Ovary (tissue), 3 donors: Measurements from ENCODE around the gene KRTAP4-12.

Experiments used
- EP300 ChIP-seq: sonication (generic); formaldehyde crosslinking; IDR thresholded peaks from one replicate; pipeline ENCODE4 v1.6.1; 2017; ENCODE audit warnings: antibody characterized with exemption
- POLR2A ChIP-seq: fragments of 450-650 bp; IDR thresholded peaks from one replicate; pipeline ENCODE4 v1.6.1; 2017; ENCODE audit warnings: antibody characterized with exemption, mild to moderate bottlenecking, moderate library complexity
- TF ChIP-seq, protein P1 (sequence below), 3 donors: fragments of 450-650 bp in 2 of 3; fragments of 200-600 bp in 1 of 3; IDR thresholded peaks; one replicate each; pipeline versions ENCODE4 v1.5.1 to v1.8.0; 2016 to 2022; ENCODE audit warnings: antibody characterized with exemption in 3 of 3, mild to moderate bottlenecking in 1 of 3
- donor health status: DM: no; HTN: no; CAD: no.

DNA sequence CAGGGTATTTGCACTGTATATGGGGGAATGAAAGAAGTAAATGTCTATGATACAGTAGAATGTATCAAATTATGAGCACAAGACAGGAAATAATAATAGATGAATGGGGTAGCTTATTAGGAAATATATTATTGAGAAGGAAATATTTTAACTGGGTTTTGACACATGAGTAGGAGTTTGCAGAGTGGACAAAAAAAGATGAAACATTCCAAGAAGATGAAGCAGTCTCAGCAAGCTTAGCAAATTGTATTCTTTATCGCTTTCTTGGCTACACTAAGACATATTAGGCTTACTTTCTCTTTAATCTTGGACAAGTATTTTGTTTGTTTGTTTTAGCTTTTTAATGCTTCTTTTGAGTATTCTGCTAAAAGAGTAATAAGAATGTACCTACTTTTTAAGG is 20.1 kb downstream of the KRTAP4-12 start:
- TF ChIP-seq, protein P1, sequence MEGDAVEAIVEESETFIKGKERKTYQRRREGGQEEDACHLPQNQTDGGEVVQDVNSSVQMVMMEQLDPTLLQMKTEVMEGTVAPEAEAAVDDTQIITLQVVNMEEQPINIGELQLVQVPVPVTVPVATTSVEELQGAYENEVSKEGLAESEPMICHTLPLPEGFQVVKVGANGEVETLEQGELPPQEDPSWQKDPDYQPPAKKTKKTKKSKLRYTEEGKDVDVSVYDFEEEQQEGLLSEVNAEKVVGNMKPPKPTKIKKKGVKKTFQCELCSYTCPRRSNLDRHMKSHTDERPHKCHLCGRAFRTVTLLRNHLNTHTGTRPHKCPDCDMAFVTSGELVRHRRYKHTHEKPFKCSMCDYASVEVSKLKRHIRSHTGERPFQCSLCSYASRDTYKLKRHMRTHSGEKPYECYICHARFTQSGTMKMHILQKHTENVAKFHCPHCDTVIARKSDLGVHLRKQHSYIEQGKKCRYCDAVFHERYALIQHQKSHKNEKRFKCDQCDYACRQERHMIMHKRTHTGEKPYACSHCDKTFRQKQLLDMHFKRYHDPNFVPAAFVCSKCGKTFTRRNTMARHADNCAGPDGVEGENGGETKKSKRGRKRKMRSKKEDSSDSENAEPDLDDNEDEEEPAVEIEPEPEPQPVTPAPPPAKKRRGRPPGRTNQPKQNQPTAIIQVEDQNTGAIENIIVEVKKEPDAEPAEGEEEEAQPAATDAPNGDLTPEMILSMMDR (IDR thresholded peaks at IDR 0.05) = no peak
- TF ChIP-seq POLR2A = no peak
- TF ChIP-seq EP300 = no peak
